HEK293T (cell line): ENCODE data around the gene SMCP.

Source experiments
- CTCF ChIA-PET: fragments of 350-600 bp; formaldehyde crosslinking; extraction: SDS; loops from one replicate; lab custom pipeline; 2021; ENCODE audit warnings: antibody characterized with exemption, inconsistent platforms; lab: Yijun Ruan, JAX
- POLR2A ChIA-PET: fragments of 350-600 bp; formaldehyde crosslinking; extraction: SDS; loops from one replicate; lab custom pipeline; 2020; ENCODE audit warnings: antibody characterized with exemption, inconsistent platforms; lab: Yijun Ruan, JAX
- DNase-seq: peaks from one replicate; pipeline ENCODE4 v3.0.0; 2012; ENCODE audit warnings: mixed read lengths; ENCODE audit errors: extremely low spot score
- ARNT ChIP-seq: fragments of 450-650 bp; IDR thresholded peaks from 2 replicates; pipeline ENCODE4 v1.6.1; 2017; ENCODE audit warnings: mild to moderate bottlenecking
- BHLHE40 ChIP-seq: fragments of 450-650 bp; IDR thresholded peaks from 2 replicates; pipeline ENCODE4 v1.6.1; 2016; ENCODE audit warnings: mild to moderate bottlenecking, moderate library complexity, borderline replicate concordance
- CTBP1 ChIP-seq: fragments of 450-650 bp; IDR thresholded peaks from 2 replicates; pipeline ENCODE4 v1.6.1; 2016; ENCODE audit warnings: borderline replicate concordance
- ELF4 ChIP-seq: fragments of 450-650 bp; IDR thresholded peaks from 2 replicates; pipeline ENCODE4 v1.6.1; 2017; ENCODE audit warnings: antibody characterized with exemption
- FOXA1 ChIP-seq: fragments of 450-650 bp; IDR thresholded peaks from 2 replicates; pipeline ENCODE4 v1.6.1; 2016; ENCODE audit warnings: mild to moderate bottlenecking
- FOXK2 ChIP-seq: fragments of 450-650 bp; IDR thresholded peaks from 2 replicates; pipeline ENCODE4 v1.6.1; 2016; ENCODE audit warnings: mild to moderate bottlenecking
- FOXM1 ChIP-seq: fragments of 450-650 bp; IDR thresholded peaks from 2 replicates; pipeline ENCODE4 v1.6.1; 2017; ENCODE audit warnings: mild to moderate bottlenecking, borderline replicate concordance
- HDGF ChIP-seq: fragments of 450-650 bp; IDR thresholded peaks from 2 replicates; pipeline ENCODE4 v1.6.1; 2017; ENCODE audit warnings: antibody characterized with exemption, borderline replicate concordance
- L3MBTL2 ChIP-seq: fragments of 450-650 bp; conservative IDR thresholded peaks from 2 replicates; pipeline ENCODE4 v1.6.1; 2016; ENCODE audit warnings: mild to moderate bottlenecking
- LEF1 ChIP-seq: fragments of 450-650 bp; IDR thresholded peaks from 2 replicates; pipeline ENCODE4 v1.6.1; 2017; ENCODE audit warnings: mild to moderate bottlenecking, borderline replicate concordance
- NFRKB ChIP-seq: fragments of 450-650 bp; IDR thresholded peaks from 2 replicates; pipeline ENCODE4 v1.6.1; 2016; ENCODE audit warnings: mild to moderate bottlenecking, moderate library complexity
- SP1 ChIP-seq: fragments of 450-650 bp; IDR thresholded peaks from 2 replicates; pipeline ENCODE4 v1.6.1; 2017
- SUZ12 ChIP-seq: fragments of 450-650 bp; IDR thresholded peaks from 2 replicates; pipeline ENCODE4 v1.6.1; 2016; ENCODE audit warnings: mild to moderate bottlenecking
- TARDBP ChIP-seq: fragments of 450-650 bp; IDR thresholded peaks from 2 replicates; pipeline ENCODE4 v1.6.1; 2016
- ZNF384 ChIP-seq: fragments of 450-650 bp; IDR thresholded peaks from 2 replicates; pipeline ENCODE4 v1.6.1; 2016
- TF ChIP-seq, protein P1 (sequence below): fragments of 450-650 bp; IDR thresholded peaks from 2 replicates; pipeline ENCODE4 v1.6.1; 2016

The SMCP gene

GRCh38 chr1:152884506-152884905 is 6.4 kb downstream of the SMCP start:
- DNase-seq: no peak
- POLR2A ChIA-PET: no interaction called here
- TF ChIP-seq SP1 (no peak), L3MBTL2 (no peak), HDGF (no peak), ELF4 (no peak), FOXK2 (no peak), BHLHE40 (no peak), LEF1 (no peak), SUZ12 (no peak), FOXA1 (no peak), CTBP1 (no peak), ZNF384 (no peak), NFRKB (no peak), ARNT (no peak), TARDBP (no peak), FOXM1 (no peak)
- TF ChIP-seq, protein P1, sequence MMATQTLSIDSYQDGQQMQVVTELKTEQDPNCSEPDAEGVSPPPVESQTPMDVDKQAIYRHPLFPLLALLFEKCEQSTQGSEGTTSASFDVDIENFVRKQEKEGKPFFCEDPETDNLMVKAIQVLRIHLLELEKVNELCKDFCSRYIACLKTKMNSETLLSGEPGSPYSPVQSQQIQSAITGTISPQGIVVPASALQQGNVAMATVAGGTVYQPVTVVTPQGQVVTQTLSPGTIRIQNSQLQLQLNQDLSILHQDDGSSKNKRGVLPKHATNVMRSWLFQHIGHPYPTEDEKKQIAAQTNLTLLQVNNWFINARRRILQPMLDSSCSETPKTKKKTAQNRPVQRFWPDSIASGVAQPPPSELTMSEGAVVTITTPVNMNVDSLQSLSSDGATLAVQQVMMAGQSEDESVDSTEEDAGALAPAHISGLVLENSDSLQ: no peak
- CTCF ChIA-PET: no interaction called here

DNA sequence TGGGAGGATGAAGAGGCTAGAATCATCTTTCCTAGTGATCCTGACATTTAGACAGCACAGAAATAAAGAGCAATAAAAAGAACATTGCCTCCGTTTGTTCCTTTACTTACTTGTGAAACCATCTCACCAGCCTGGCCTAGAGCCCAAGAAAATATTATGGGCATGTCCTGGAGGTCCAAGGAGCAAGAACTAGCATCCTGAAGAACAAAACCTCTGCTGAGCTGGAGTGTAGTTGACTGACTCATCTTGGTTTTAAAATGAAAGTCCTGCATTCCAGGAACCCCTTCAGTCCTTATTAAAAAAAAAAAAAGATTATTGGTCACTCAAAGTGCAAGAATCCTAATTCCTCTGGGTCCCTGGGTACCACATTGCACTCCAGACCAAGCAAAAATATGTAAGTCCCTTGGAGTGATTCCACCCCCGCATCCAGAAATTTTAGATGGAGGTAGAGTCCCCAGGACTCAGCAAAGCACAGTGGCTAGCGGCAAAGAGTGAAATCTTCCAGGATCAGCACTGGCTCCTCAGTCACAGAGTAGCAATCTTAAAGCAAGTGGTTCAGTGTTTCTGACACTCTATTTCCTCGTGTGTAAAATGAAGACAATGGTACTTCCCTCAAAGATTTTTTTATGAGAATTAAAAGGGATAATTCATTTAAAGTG is 7.0 kb downstream of the SMCP start:
- DNase-seq: no peak

DNA sequence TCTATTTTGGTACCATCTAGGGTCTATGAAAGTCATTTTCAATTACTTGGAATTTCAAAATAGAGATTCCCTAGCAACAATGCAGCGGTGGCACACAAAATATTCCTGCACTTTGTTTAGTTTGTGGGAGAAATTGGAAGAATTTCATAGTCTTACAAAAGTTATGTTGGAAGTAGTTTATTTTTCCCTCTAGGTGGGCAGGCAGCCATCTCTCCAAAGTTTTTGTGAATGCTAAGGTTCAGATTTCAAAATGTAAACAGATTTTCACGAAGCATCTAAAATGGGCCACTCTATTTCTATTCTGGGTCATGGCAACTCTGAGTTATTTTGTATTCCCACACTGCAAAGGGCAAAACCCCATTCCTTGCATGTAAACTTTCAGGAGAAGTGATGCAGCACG is 8.0 kb downstream of the SMCP start:
- no peak for DNase-seq
- CTCF ChIA-PET: interaction anchor here (0.9 kb wide), 1 partner anchor 8 kb away, joined by 3 read pairs; the partner anchor contains the start of gene SMCP
- POLR2A ChIA-PET: no interaction called here
- TF ChIP-seq SUZ12 (no peak), FOXM1 (no peak), NFRKB (no peak), FOXK2 (no peak), TARDBP (no peak), HDGF (no peak), ELF4 (no peak), BHLHE40 (no peak), ARNT (no peak), FOXA1 (no peak), L3MBTL2 (no peak), LEF1 (no peak), ZNF384 (no peak), SP1 (no peak)
- TF ChIP-seq, protein P1: no peak

More for the DNA sequence above, 7.0 kb downstream of the SMCP start:
- POLR2A ChIA-PET: no interaction called here
- TF ChIP-seq ARNT (no peak), SUZ12 (no peak), SP1 (no peak), FOXM1 (no peak), TARDBP (no peak), BHLHE40 (no peak), ELF4 (no peak), FOXA1 (no peak), CTBP1 (no peak), L3MBTL2 (no peak)
- TF ChIP-seq, protein P1: no peak
- CTCF ChIA-PET: no interaction called here

GRCh38 chr1:152886758-152887409 is 8.8 kb downstream of the SMCP start:
- ChIA-PET POLR2A (no interaction called here), CTCF (interaction anchor here (0.9 to 1.1 kb wide), 2 partner anchors 9 to 17 kb away, joined by 3 read pairs; partner anchors contain the start of gene SMCP)
- TF ChIP-seq FOXK2: no peak
- DNase-seq: no peak

DNA sequence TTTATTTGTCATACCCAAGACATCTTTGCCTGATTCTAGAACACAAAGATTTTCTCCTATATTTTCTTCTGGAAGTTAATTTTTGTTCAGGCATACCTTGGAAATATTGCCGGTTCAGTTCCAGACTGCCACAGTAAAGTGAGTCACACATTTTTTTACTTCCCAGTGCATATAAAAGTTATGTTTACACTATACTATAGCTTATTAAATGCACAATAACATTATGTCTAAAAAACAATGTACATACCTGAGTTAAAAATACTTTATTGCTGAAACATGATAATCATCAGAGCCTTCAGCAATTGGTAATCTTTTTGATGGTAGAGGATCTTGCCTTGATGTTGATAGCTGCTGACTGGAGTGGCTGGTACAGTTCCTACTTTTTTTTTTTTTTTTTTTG is 10.0 kb downstream of the SMCP start:
- no peak for TF ChIP-seq TARDBP
- TF ChIP-seq CTBP1: no peak
- TF ChIP-seq SP1: no peak
- no peak for TF ChIP-seq ARNT
- POLR2A ChIA-PET: no interaction called here
- DNase-seq: no peak
- CTCF ChIA-PET: interaction anchor here (1.1 kb wide), 1 partner anchor 16 kb away, joined by 3 read pairs; no protein-coding TSS in a partner anchor

GRCh38 chr1:152899027-152899426 is 20.9 kb downstream of the SMCP start:
- POLR2A ChIA-PET: no interaction called here
- no peak for DNase-seq
- CTCF ChIA-PET: no interaction called here

More at GRCh38 chr1:152899027-152899426, 20.9 kb downstream of the SMCP start:
- no peak for TF ChIP-seq BHLHE40
- no peak for TF ChIP-seq NFRKB
- TF ChIP-seq, protein P1: no peak
- TF ChIP-seq HDGF: no peak
- no peak for TF ChIP-seq LEF1
- no peak for TF ChIP-seq FOXK2
- TF ChIP-seq FOXM1: no peak
- TF ChIP-seq SP1: no peak
- no peak for TF ChIP-seq TARDBP
- no peak for TF ChIP-seq FOXA1
- no peak for TF ChIP-seq SUZ12
